Right lobe of liver (tissue), 4 donors: Measurements from ENCODE around the gene RHOT2.

Source experiments
- POLR2A ChIP-seq: fragments of 450-650 bp; IDR thresholded peaks from one replicate; pipeline ENCODE4 v1.6.1; 2017; ENCODE audit warnings: antibody characterized with exemption, mild to moderate bottlenecking
- TF ChIP-seq, protein P1 (sequence below), 4 donors: fragments of 200-600 bp in 3 of 4; fragments of 450-650 bp in 1 of 4; IDR thresholded peaks; one replicate each; pipeline versions ENCODE4 v1.5.1 to v1.8.0; 2016 to 2022; ENCODE audit warnings: antibody characterized with exemption in 4 of 4, mild to moderate bottlenecking in 2 of 4
- donor health status: DM: no; HTN: no; CAD: no.
- donor health status: DM: no; HTN: no; CAD: no.
- donor health status: DM: no; HTN: yes; CAD: no.

DNA sequence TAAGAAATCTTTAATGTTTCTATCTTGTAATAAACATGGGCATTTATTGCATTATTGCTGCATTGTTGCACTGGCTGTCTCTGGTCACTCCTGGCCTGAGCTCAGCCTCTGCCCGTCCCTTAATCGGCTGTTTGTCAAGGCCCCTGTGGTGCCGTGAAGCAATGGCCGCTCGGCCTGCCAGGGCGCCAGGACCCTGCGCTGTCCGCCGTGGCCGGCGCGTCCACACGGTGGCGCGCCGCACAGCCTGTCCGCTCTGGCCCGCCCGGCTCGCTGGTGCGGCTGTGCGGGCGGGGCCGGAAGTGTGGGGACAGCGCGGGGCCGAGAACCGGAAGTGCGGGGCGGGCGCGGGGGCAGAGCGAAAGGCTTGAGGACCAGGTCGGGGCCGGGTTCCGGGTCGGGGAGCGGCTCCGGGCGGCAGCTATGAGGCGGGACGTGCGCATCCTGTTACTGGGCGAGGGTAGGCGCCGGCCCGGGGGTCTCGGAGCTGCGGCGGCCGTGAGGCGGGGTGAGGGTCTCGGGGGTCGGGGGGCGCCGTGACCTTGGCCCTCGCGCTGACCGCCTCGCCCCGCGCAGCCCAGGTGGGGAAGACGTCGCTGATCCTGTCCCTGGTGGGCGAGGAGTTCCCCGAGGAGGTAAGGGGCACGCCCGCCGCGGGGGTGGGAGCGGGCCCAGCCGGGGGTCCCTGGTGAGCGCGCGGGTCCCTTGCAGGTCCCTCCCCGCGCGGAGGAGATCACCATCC lies at the start of gene RHOT2:
- TF ChIP-seq, protein P1, sequence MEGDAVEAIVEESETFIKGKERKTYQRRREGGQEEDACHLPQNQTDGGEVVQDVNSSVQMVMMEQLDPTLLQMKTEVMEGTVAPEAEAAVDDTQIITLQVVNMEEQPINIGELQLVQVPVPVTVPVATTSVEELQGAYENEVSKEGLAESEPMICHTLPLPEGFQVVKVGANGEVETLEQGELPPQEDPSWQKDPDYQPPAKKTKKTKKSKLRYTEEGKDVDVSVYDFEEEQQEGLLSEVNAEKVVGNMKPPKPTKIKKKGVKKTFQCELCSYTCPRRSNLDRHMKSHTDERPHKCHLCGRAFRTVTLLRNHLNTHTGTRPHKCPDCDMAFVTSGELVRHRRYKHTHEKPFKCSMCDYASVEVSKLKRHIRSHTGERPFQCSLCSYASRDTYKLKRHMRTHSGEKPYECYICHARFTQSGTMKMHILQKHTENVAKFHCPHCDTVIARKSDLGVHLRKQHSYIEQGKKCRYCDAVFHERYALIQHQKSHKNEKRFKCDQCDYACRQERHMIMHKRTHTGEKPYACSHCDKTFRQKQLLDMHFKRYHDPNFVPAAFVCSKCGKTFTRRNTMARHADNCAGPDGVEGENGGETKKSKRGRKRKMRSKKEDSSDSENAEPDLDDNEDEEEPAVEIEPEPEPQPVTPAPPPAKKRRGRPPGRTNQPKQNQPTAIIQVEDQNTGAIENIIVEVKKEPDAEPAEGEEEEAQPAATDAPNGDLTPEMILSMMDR (IDR thresholded peaks at IDR 0.05), result peak; percentile 89 to 95 (median 92)
- peak; percentile 63 for TF ChIP-seq POLR2A
